Stimulated activated CD8-positive, alpha-beta memory T cell treated with anti-CD3 and anti-CD28 coated beads, Interleukin-4, amount 100 ng/mL, for 48 hours (primary cell): ENCODE data around the gene PCBD1.
"Not testable (repeated sequence)": the region's sequence is repeated elsewhere in the genome, so short reads cannot be mapped to it uniquely, and the experiment has no call there.

Experiments
- DNase-seq: peaks from one replicate; pipeline ENCODE4 v3.0.0-alpha.2; 2020

PCBD1 gene

DNA sequence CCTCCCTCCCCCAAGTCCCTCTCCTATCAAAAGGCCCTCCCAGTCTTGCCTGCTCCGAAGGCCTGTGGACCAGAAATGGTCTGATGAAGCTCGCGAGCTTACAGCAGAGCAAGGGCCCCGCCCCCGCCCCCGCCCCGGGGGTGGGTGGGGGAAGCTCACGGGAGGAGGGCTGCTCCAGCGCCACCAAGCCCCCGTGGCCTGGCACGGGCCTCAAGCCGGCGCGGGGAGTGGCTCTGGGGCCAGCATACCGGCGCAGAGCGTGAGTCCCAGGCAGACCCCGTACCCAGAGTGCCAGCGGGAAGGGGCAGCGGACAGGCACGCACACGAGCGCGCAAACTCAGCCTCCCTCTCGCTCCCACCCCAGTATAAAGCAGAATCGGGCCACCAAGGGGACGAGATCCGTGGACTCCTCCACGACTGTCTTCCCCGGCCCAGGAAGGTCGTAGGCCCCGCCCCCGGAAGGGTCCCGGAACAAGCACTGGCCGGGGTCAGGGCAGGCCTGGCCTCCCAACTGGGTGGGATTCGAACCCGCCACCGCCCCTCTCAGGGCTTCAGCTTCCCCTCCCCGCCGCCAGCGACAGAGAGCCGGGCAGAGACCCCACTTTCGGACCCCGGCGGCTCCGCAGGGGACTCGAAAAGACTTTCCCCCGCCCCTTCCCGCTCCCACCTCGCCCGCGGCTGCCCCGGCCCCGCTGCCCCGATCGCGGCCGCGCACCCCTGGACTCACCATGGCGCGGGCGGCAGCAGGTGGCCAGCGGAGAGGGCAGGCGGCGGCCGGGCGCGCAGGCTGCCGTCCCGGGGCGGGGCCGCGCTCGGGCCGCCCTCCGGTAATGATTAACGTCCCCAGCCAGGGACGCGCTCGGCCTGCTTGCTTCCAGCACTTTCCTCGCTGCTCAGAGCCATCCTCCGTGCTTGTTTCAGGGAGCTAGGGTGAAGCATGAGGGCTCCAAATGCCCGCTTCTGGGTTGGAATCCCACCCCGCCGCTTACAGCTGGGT, at the start of gene PCBD1:
TSS of gene PCBD1 (minus strand) at position 762 of the 997 bp plus-strand sequence. CDS start at position 730, 32 bp downstream.
- DNase-seq = peak; percentile 75

DNA sequence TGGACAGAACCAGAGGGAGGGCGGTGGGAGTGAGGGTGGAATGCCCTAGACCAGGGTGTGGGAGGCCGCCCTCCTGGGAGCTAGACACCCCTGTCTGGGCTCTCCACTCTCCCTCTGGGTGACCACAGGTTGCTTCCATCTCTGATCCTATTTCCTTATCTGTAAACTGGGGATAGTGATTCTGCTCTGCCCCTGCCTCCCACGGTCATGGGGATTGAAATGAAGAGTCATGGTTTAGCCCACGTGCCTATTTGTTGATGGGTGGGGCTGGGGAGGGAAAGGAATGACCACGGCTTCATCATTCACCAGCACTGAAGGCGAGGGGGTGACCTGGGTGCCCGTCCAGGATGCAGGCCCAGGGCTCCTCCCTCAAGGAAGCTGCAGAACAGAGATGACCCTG, 49.3 kb upstream of the PCBD1 start:
- DNase-seq = no peak

GRCh38 chr10:70936111-70936510, 47.7 kb upstream of the PCBD1 start:
- DNase-seq = no peak

DNA sequence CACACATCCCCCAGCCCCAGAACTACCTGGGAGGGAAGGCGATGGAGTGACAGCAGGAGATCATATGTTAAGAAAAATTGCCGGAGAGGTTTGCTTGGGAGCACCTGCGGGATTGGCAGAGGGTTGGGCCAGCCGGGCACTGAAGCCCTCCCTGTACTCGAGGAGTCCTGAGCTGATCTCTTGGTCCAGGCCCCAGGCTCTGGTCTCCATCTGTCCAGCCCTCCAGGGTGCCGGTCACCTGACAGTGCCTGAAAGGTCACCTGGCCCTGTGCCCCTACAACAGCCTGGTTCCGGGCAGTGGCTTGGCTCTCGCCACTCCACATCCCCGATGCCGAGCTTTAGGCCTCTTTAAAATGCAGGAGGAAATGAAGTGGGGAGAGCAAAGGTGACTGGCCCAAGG, 47.3 kb upstream of the PCBD1 start:
- no peak for DNase-seq

DNA sequence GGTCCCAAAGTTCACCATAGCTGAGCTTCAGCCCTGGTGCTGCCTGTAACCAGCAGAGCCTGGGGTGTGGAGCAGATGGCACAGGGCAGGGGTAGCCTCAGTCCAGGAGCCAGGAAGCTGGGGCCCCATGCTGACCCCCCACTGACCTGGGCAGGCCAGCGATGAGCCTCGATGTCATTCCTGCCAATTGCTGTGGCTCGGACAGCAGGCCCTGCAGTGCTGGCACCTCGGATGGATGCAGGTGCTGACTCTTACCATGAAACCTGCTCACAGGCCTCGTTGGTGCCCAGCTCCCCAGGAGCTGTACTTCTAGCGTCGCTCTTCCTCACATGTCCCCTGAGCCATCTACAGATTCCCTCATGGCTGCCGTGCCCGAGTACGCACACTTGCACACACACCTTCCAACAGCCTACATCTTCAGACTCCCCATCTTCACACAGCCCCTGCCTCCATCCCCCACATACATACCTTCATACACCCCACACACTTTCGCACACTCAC, 46.8 kb upstream of the PCBD1 start:
- no peak for DNase-seq

DNA sequence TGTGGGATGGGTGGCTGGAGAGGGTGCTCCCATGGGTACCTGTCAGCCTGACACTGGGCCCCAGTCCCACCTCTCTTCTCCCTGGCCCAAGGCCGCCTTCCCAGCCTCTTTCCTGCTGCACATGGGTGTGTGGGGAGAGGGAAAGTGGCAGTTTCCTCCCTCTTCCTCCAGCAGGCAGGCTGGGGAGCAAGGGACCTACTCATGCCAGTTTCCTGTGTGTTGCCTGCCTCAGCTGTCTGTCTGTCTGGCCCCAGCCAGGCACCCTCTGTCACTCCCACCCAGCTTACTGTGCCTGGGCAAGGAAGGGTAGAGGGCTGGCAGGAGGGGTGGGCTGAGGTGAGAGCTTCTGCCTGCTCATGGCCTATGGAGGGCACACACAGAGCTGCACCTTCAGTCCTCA, 46.3 kb upstream of the PCBD1 start:
- DNase-seq = no peak

DNA sequence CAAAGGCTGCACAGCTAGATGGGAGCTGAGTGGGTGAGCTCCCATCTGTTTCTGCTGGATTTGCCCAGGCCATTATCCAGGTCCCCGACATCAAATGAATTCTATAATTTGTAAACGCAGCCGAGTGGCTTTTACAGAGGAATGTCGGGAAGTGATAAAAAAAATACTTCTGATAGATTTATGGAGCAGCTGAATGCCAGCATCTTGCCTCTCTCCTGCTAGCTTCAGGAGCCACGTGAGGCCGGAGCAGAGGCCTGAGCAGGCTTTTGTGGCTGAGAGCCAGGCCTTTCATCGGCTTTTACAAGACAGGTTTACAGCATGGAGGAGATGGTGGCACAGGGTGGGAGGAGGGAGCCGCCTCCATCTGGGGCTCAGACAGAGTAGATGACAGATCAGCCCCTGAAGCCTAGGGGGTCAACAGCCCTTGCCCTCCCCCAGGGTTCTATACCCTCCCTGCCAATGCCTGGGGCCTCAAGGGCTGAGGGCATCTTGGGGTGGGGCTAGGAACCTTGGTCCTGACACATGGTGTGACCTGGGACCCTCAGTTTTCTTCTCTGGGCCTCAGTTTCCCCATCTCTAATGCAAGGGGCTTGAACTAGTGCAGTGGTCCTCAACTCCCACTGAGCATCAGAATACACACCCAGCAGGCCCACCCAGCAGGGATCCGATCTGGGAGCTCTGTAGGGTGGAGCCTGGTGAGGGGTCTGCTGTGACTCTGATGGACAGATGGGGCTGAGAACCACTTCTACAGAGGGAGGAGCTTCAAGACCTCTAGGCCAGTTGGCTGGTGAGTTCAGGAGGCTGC, 44.2 kb upstream of the PCBD1 start:
- no peak for DNase-seq

DNA sequence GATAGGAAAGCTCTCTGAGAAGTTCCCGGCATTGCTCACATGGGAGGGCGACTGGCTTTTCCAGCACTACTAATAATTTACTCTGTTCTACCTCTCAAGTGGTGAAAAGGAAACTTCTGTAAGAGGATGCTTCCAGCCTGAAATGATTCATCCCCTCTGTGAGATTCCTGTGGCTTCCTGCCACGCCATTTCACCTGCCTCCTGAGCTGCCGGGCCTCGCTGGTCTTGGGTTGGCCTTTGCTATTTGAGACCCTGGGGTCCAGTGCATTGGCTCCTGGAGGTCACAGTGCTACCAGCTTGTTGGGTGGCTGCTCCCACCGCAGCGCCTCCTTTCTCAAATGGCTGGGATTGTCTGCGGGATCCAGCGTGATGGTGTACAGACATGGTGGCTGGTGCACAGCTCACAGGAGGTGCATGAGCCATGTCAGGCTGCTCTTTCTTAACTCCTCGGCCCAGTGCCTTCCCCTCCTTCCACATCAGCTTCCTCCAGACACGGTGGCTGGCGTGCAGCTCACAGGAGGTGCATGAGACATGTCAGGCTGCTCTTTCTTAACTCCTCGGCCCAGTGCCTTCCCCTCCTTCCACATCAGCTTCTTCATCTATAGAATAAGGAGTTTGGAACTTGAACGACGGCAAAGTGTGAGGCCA, 42.9 kb upstream of the PCBD1 start:
- no peak for DNase-seq

DNA sequence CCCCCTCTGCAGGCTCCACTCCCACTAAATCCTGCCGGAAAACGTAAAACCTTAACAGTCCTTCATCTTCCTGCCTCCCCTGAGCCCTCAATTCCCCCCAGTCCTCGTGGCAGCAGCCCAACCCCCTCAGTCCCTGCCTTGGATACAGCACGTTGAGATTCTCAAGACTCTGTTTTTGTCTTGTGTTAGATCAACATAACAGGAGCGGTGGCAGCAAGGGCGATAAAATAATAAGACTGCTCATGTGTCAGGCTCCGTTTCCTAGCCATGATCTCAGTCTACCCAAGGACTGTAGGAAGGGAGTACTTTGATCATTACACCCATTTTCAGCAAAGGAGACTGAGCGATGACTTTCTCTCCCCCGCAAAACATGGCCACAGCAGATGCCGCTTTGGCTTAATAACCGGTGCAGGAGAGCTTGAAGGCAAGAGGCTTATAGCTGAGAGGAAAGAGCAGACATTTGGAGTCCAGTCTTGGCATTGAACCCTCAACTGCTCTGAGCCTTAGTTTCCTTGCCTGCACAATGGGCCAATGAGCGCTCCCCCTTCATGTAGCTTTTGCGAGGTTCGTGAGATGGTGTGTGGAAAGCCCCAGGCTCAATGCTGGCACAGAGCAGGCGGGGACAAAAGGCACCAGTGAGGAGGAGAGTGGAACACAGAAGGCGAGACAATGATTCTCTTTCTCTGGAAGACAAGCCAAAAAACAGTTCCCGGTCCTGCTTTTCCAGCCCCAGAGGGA, 42.1 kb upstream of the PCBD1 start:
- no peak for DNase-seq

DNA sequence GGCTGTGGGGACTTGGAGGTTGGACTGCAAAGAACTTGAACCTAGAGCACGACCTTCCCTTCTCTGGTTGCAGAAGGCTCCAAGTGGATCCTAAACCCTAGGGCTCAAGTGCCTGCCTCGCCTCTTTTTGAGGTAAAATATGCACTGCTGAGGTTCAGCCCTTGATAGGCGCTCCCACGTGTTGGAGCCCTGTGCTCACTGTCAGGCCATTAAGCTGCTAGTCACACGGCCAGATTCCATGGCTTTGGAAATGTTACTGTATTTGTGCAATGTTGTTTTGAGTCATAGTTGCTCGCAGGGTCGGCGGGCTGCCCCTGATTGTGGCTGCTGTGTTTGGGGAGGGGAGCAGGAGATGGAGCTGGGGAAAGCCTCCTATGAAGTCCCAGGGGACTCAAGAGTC, 39.8 kb upstream of the PCBD1 start:
- no peak for DNase-seq

GRCh38 chr10:70927189-70927943, 39.0 kb upstream of the PCBD1 start:
- DNase-seq = no peak

GRCh38 chr10:70926226-70927000, 38.0 kb upstream of the PCBD1 start:
- DNase-seq = no peak

DNA sequence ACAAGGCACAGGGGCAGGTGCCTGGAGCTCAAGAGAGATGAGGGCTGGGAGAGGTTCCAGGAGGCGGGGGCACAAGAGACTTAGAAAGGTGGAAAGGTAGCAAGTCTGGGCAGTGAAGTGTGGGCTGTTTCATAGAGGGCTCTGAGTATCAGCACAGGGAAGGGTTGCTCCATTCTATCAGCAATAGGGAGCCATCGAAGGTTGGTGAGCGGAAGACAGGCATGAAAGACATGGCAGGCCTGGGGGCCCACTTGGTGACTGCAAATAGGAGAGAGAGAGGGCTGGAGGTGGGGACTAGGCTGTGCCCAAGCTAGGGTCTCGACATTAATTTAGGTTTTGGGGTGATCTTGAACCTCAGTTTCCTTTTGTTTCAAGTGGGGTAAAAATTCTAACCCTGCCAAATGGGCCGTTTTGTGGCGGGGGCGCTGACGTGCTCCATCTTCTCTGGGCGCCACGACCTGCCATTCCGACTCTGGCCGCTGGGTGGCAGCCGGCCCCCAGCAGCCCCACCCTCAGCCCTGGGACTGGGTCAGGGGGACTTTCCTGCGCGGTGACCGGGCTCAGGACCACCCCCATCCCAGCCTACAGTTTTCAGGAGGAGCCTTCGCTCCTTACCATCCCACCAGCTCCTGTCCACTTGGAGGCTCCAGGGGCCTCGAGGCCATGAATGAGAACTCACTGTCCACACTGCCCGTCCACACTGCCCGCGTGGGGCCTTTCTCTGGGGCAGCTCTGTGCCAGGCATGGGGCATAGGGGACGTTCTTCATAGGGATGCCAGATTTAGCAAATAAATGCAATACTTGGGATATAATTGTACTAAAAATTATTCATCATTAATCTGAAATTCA, 37.2 kb upstream of the PCBD1 start:
- DNase-seq = peak; percentile 81

GRCh38 chr10:70923696-70924095, 35.3 kb upstream of the PCBD1 start:
- no peak for DNase-seq

- no peak for DNase-seq
These were observed 32.9 kb upstream of the PCBD1 start for GRCh38 chr10:70921285-70921684.

DNA sequence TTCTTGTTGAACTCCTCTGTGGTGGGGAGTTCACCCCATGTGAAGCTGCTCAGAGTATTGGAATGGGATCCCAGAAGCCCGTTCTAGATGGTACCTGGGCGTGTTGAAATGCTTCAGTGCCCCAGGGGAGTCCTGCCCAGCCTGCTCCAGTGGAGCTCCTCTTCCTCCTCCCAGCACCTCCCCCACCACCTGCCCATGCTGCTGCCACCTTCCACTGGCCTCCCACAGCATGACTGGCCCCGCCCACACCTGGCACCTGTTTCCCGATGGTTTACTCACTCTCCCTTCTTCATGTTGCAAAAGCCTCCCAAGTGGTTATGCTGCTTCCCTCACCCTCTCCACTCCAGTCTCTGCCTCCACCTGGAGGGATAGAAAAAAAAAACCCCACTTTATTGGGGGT, 32.2 kb upstream of the PCBD1 start:
- DNase-seq = no peak

GRCh38 chr10:70919906-70920305, 31.5 kb upstream of the PCBD1 start:
- DNase-seq = not testable (repeated sequence)

- no peak for DNase-seq
These were observed 30.6 kb upstream of the PCBD1 start for GRCh38 chr10:70918851-70919530.

- no peak for DNase-seq
These were observed 29.3 kb upstream of the PCBD1 start for GRCh38 chr10:70917635-70918034.
